ENCODE data around the gene CX3CR1.

Gene CX3CR1

GRCh38 chr3:39284457-39284881 is 4.6 kb upstream of the CX3CR1 start:
- no peak for DNase-seq (ENCODE audit: extremely low spot score)
- no peak for TF ChIP-seq SP1 (IDR thresholded peaks at IDR 0.05)
- TF ChIP-seq TARDBP (IDR thresholded peaks at IDR 0.05): no peak
- no peak for TF ChIP-seq FOXK2 (IDR thresholded peaks at IDR 0.05)
- TF ChIP-seq FOXA1 (IDR thresholded peaks at IDR 0.05): no peak
- no peak for TF ChIP-seq BHLHE40 (IDR thresholded peaks at IDR 0.05; ENCODE audit: borderline replicate concordance)
- TF ChIP-seq LEF1 (IDR thresholded peaks at IDR 0.05; ENCODE audit: borderline replicate concordance): no peak
- no peak for TF ChIP-seq ELF4 (IDR thresholded peaks at IDR 0.05)
- no peak for TF ChIP-seq SUZ12 (IDR thresholded peaks at IDR 0.05)
- TF ChIP-seq NFRKB (IDR thresholded peaks at IDR 0.05): no peak
- TF ChIP-seq, protein P1, sequence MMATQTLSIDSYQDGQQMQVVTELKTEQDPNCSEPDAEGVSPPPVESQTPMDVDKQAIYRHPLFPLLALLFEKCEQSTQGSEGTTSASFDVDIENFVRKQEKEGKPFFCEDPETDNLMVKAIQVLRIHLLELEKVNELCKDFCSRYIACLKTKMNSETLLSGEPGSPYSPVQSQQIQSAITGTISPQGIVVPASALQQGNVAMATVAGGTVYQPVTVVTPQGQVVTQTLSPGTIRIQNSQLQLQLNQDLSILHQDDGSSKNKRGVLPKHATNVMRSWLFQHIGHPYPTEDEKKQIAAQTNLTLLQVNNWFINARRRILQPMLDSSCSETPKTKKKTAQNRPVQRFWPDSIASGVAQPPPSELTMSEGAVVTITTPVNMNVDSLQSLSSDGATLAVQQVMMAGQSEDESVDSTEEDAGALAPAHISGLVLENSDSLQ (IDR thresholded peaks at IDR 0.05): no peak
- no peak for TF ChIP-seq ARNT (IDR thresholded peaks at IDR 0.05)
- no peak for TF ChIP-seq FOXM1 (IDR thresholded peaks at IDR 0.05; ENCODE audit: borderline replicate concordance)
- TF ChIP-seq CTBP1 (IDR thresholded peaks at IDR 0.05; ENCODE audit: borderline replicate concordance): no peak
- no peak for TF ChIP-seq HDGF (IDR thresholded peaks at IDR 0.05; ENCODE audit: borderline replicate concordance)
- TF ChIP-seq L3MBTL2 (conservative IDR thresholded peaks at IDR 0.05): no peak
- TF ChIP-seq ZNF384 (IDR thresholded peaks at IDR 0.05): no peak
- POLR2A ChIA-PET: no interaction called here
- CTCF ChIA-PET: no interaction called here

DNA sequence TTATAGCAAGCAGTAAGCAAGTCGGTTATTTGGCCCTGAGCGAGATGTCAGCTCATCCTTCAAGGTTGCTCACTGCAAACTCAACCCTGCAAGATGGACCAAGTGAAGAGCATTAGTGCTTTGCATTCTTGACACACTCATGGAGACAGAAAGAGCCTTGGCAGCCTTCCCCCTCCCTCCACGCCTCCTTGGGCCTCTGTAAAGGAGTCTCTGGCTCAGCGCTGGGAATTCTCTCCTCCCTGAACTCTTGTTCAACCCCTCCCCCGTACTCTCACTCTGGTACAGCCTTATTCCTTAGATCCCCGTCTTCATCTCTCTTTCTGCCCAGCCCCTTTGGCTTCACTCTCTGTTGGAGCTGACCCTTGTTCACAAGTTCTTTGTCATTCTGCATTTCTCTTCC is 2.2 kb upstream of the CX3CR1 start:
- ChIA-PET POLR2A (no interaction called here), CTCF (interaction anchor here (1.1 to 1.7 kb wide), 2 partner anchors 9 to 10 kb away, joined by 3 to 5 read pairs; no protein-coding TSS in a partner anchor)
- DNase-seq (ENCODE audit: extremely low spot score): no peak
- no peak for TF ChIP-seq HDGF (IDR thresholded peaks at IDR 0.05; ENCODE audit: borderline replicate concordance)
- TF ChIP-seq ARNT (IDR thresholded peaks at IDR 0.05): no peak
- TF ChIP-seq SUZ12 (IDR thresholded peaks at IDR 0.05): no peak

DNA sequence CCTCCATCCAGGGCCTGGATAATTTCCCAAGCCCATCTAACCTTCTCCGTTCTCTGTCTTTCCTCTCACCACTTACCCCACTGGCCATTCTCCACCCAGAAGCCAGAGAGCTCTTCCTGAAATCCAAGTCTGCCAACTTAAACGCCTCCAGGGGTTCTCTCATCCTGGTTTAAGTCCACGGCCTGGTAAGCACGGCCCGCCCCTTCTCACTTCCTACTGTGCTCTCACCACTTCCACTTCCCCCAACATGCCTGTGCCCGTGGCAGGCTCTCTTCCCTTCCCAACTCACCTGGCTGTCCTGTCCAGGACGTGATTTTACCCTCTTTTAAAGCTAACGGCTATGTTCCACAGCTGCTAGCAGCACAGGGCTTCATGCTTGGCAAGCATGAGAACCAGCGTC is 1.7 kb upstream of the CX3CR1 start:
- CTCF ChIA-PET: interaction anchor here (1.1 to 1.7 kb wide), 2 partner anchors 8 to 10 kb away, joined by 3 to 5 read pairs; no protein-coding TSS in a partner anchor
- POLR2A ChIA-PET: no interaction called here
- DNase-seq (ENCODE audit: extremely low spot score): no peak
- TF ChIP-seq ARNT (IDR thresholded peaks at IDR 0.05): no peak
- no peak for TF ChIP-seq NFRKB (IDR thresholded peaks at IDR 0.05)
- no peak for TF ChIP-seq SUZ12 (IDR thresholded peaks at IDR 0.05)
- no peak for TF ChIP-seq L3MBTL2 (conservative IDR thresholded peaks at IDR 0.05)
- no peak for TF ChIP-seq BHLHE40 (IDR thresholded peaks at IDR 0.05; ENCODE audit: borderline replicate concordance)
- TF ChIP-seq ZNF384 (IDR thresholded peaks at IDR 0.05): no peak
- no peak for TF ChIP-seq FOXA1 (IDR thresholded peaks at IDR 0.05)
- TF ChIP-seq, protein P1 (IDR thresholded peaks at IDR 0.05): no peak
- TF ChIP-seq TARDBP (IDR thresholded peaks at IDR 0.05): no peak
- TF ChIP-seq LEF1 (IDR thresholded peaks at IDR 0.05; ENCODE audit: borderline replicate concordance): no peak

DNA sequence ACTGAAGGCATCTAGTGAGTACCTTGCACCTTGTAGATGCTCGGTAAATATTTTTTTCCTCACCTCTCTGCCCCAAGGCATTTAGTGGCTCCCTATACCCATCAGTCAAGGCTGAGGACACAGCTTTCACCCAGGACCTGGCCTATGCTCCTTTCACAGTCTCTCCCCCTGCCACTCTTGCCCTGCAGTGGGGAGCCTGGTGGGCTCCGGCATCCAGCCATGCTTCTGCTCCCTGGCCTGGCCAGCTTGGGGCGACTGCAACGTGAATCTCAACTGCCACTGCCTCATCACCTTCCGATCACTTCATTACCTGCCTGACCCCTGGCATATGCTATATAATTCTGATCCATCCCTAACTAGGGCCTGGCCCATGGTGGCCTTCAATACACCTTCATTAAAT is 735 bp upstream of the CX3CR1 start:
- ChIA-PET POLR2A (no interaction called here), CTCF (interaction anchor here (0.8 to 1.4 kb wide), 3 partner anchors 8 to 155 kb away, joined by 4 to 6 read pairs (median 6); no protein-coding TSS in a partner anchor)
- TF ChIP-seq ELF4 (IDR thresholded peaks at IDR 0.05) (no peak), FOXK2 (IDR thresholded peaks at IDR 0.05) (no peak), FOXM1 (IDR thresholded peaks at IDR 0.05; ENCODE audit: borderline replicate concordance) (no peak), BHLHE40 (IDR thresholded peaks at IDR 0.05; ENCODE audit: borderline replicate concordance) (no peak), ZNF384 (IDR thresholded peaks at IDR 0.05) (no peak), SP1 (IDR thresholded peaks at IDR 0.05) (no peak), HDGF (IDR thresholded peaks at IDR 0.05; ENCODE audit: borderline replicate concordance) (no peak), ARNT (IDR thresholded peaks at IDR 0.05) (no peak), FOXA1 (IDR thresholded peaks at IDR 0.05) (no peak), TARDBP (IDR thresholded peaks at IDR 0.05) (no peak)
- no peak for DNase-seq (ENCODE audit: extremely low spot score)

DNA sequence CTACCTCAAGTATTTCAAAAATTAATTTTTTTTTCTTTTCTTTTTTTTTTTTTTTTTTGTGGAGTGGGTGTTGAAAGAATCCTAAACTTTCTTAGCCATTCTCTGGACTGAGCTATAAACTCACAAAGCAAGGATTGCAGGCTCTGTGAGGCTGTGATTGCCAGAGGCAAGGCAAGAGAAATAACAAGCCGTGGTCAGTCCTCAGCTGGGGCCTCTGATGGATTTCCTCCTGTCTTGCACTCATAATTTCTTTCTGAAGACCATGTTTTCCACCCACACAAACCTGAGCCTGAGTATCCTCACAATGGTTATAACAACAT is 1.3 kb downstream of the CX3CR1 start:
- CTCF ChIA-PET: interaction anchor here (0.7 to 2.2 kb wide), 3 partner anchors 9 to 86 kb away, joined by 3 to 9 read pairs (median 3); partner anchors contain the start of gene XIRP1
- DNase-seq (ENCODE audit: extremely low spot score): no peak
- TF ChIP-seq TARDBP (IDR thresholded peaks at IDR 0.05): no peak
- no peak for TF ChIP-seq FOXK2 (IDR thresholded peaks at IDR 0.05)
- no peak for TF ChIP-seq FOXM1 (IDR thresholded peaks at IDR 0.05; ENCODE audit: borderline replicate concordance)
- TF ChIP-seq BHLHE40 (IDR thresholded peaks at IDR 0.05; ENCODE audit: borderline replicate concordance): no peak
- POLR2A ChIA-PET: no interaction called here

DNA sequence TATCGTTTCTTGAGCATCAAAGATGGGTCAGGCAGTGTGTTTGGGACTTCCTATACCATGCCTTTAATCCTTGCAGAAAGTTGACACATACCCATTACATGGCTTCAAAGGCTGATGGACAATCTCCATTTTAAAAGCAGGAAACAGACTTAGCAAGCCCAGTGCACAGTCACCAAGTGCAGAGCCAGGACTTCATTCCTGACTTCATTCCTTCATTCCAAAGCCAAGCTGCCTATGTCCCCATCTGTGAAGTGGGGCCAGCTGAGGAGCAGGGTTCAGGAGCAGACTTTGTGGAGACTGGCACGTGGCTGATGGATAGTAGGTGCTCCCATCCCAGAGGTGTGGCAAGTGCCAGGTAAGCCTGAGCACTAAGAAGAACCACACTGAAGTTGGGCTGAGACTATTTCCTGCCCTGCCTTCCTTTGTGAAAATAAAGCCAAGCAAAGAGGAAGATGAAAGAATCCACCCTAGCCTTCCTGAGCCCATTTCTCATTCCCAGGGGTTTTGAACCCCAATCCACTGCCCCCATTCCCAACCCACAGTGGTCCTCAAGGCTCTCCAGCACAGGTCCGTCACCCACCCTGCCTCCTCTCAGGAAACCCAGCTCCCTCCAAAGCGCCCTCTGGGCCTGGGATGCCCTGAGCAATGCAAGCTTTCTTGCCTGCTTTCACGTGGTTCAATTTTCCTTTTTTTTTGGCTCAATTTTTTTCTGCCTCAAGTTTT is 1.8 kb downstream of the CX3CR1 start:
- ChIA-PET POLR2A (no interaction called here), CTCF (interaction anchor here (0.7 to 2.2 kb wide), 3 partner anchors 10 to 85 kb away, joined by 3 to 9 read pairs (median 3); partner anchors contain the start of gene XIRP1)
- no peak for DNase-seq (ENCODE audit: extremely low spot score)
- TF ChIP-seq CTBP1 (IDR thresholded peaks at IDR 0.05; ENCODE audit: borderline replicate concordance): no peak
- no peak for TF ChIP-seq ELF4 (IDR thresholded peaks at IDR 0.05)
- TF ChIP-seq SP1 (IDR thresholded peaks at IDR 0.05): no peak

- no peak for DNase-seq (ENCODE audit: extremely low spot score)
- ChIA-PET CTCF (interaction anchor here (1.9 kb wide), 1 partner anchor 11 kb away, joined by 7 read pairs; no protein-coding TSS in a partner anchor), POLR2A (no interaction called here)
- TF ChIP-seq ARNT (IDR thresholded peaks at IDR 0.05) (no peak), FOXK2 (IDR thresholded peaks at IDR 0.05) (no peak), FOXA1 (IDR thresholded peaks at IDR 0.05) (no peak), SP1 (IDR thresholded peaks at IDR 0.05) (no peak), LEF1 (IDR thresholded peaks at IDR 0.05; ENCODE audit: borderline replicate concordance) (no peak), ZNF384 (IDR thresholded peaks at IDR 0.05) (no peak), CTBP1 (IDR thresholded peaks at IDR 0.05; ENCODE audit: borderline replicate concordance) (no peak), NFRKB (IDR thresholded peaks at IDR 0.05) (no peak)
Measured at GRCh38 chr3:39276746-39277145, 3.1 kb downstream of the CX3CR1 start.
